PFSK-1 (cell line): Measurements from ENCODE around the gene KCNQ5.

Source experiments
- FOXP2 ChIP-seq: optimal IDR thresholded peaks from 2 replicates; pipeline ENCODE3; 2011; ENCODE audit warnings: borderline replicate concordance, control low read depth, inconsistent platforms; ENCODE audit not compliant: insufficient read depth; ENCODE audit errors: extremely low read length, extremely low read depth
- POLR2AphosphoS5 ChIP-seq: IDR thresholded peaks from 2 replicates; pipeline ENCODE4 v1.6.1; 2012; ENCODE audit warnings: low read depth, mild to moderate bottlenecking, control low read depth, low read length, moderate library complexity
- SIN3A ChIP-seq: IDR thresholded peaks from 2 replicates; pipeline ENCODE4 v1.6.1; 2012; ENCODE audit warnings: mild to moderate bottlenecking, low read length, moderate library complexity, borderline replicate concordance; ENCODE audit not compliant: insufficient read depth
- TAF1 ChIP-seq: IDR thresholded peaks from 2 replicates; pipeline ENCODE4 v1.6.1; 2012; ENCODE audit warnings: low read length, control low read depth, borderline replicate concordance; ENCODE audit not compliant: insufficient read depth
- TF ChIP-seq, protein P1 (sequence below), 2 experiments: IDR thresholded peaks; 2 replicates each; pipeline versions ENCODE4 v1.6.1 to v1.8.0; 2011 to 2012; ENCODE audit warnings: low read depth in 2 of 2, low read length in 2 of 2, control low read depth in 1 of 2, inconsistent platforms in 1 of 2, mild to moderate bottlenecking in 1 of 2, moderate library complexity in 1 of 2; ENCODE audit not compliant: insufficient read depth in 1 of 2

KCNQ5 gene

GRCh38 chr6:72820906-72821305, 199.0 kb downstream of the KCNQ5 start:
- TF ChIP-seq POLR2AphosphoS5, result no peak
- TF ChIP-seq TAF1, result no peak
- TF ChIP-seq SIN3A, result no peak
- no peak for TF ChIP-seq FOXP2
- TF ChIP-seq, protein P1, sequence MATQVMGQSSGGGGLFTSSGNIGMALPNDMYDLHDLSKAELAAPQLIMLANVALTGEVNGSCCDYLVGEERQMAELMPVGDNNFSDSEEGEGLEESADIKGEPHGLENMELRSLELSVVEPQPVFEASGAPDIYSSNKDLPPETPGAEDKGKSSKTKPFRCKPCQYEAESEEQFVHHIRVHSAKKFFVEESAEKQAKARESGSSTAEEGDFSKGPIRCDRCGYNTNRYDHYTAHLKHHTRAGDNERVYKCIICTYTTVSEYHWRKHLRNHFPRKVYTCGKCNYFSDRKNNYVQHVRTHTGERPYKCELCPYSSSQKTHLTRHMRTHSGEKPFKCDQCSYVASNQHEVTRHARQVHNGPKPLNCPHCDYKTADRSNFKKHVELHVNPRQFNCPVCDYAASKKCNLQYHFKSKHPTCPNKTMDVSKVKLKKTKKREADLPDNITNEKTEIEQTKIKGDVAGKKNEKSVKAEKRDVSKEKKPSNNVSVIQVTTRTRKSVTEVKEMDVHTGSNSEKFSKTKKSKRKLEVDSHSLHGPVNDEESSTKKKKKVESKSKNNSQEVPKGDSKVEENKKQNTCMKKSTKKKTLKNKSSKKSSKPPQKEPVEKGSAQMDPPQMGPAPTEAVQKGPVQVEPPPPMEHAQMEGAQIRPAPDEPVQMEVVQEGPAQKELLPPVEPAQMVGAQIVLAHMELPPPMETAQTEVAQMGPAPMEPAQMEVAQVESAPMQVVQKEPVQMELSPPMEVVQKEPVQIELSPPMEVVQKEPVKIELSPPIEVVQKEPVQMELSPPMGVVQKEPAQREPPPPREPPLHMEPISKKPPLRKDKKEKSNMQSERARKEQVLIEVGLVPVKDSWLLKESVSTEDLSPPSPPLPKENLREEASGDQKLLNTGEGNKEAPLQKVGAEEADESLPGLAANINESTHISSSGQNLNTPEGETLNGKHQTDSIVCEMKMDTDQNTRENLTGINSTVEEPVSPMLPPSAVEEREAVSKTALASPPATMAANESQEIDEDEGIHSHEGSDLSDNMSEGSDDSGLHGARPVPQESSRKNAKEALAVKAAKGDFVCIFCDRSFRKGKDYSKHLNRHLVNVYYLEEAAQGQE (IDR thresholded peaks at IDR 0.05; ENCODE audit: insufficient read depth in 1 of 2, low read depth in 2 of 2, low read length in 2 of 2), result no peak

- TF ChIP-seq FOXP2 (no peak), SIN3A (no peak), TAF1 (no peak), POLR2AphosphoS5 (no peak)
- TF ChIP-seq, protein P1 (IDR thresholded peaks at IDR 0.05; ENCODE audit: insufficient read depth in 1 of 2, low read depth in 2 of 2, low read length in 2 of 2), result no peak
Observed at GRCh38 chr6:72822023-72822422, 200.2 kb downstream of the KCNQ5 start.

DNA sequence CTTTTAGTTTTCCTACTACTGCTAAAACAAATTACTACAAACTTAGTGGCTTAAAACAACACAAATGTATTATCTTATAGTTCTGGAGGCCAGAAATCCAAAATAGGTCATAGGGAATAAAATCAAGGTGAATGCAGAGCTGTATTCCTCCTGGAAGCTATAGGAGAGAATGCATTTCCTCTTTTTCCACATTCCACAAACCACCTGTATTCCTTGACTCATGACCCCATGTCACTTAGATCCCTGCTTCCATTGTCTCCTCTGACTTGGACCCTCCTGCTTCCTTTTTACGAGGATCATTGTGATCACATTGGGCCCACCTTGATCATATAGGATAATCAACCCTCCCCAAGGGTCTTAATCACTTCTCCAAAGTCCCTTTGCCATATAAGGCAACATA, 200.8 kb downstream of the KCNQ5 start:
- TF ChIP-seq, protein P1 (IDR thresholded peaks at IDR 0.05; ENCODE audit: insufficient read depth in 1 of 2, low read depth in 2 of 2, low read length in 2 of 2), result no peak
- no peak for TF ChIP-seq SIN3A
- no peak for TF ChIP-seq POLR2AphosphoS5
- TF ChIP-seq FOXP2, result no peak
- TF ChIP-seq TAF1, result no peak

DNA sequence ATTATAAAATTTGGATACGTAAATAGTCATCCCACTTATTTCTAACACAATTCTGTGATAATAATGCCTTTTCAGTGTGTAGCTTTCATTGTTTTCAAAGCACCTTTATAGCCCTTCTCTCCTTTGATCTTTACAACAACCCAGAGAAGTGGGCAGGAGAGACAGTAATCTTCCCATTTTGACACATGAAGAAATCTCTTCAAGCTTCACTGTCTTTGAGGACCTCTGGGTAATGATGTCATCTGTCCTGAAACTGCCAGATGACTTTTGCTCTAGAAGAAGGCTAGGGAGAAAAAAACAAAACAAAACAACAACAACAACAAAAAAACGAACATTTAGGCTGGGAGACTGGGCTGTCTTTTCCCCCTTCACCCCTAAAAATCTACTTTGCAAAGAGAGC, 203.0 kb downstream of the KCNQ5 start:
- TF ChIP-seq, protein P1 (IDR thresholded peaks at IDR 0.05; ENCODE audit: insufficient read depth in 1 of 2, low read depth in 2 of 2, low read length in 2 of 2), result no peak
- TF ChIP-seq SIN3A (no peak), TAF1 (no peak), FOXP2 (no peak), POLR2AphosphoS5 (no peak)

DNA sequence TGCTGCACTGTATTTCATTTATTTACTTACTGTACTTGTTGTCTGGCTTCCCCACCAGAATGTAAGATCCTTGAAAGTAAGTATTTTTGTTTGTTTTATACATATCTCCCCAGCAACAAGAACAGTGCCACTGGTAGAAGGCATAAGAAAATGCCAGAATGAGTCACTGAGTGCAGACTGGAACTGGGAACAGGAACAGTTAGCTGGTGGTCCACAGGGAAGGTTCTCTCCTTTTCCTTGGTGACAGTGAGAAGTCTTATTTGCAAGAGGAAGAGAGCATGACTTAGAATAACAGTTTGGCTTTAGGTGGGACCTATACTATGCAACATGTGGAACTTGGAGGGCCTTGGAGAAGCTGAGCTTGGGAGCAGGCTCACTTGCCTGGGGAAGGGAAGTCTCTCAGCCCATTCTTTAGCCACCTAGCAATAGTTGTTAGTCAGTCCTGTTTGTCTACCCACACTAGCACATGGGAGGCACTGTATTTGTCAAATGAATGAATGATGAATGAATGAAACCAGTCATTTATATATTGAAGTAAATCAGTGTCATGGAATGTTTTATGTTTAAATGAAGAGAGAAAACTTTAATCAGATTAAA, 203.5 kb downstream of the KCNQ5 start:
- TF ChIP-seq POLR2AphosphoS5 (no peak), SIN3A (no peak), FOXP2 (no peak), TAF1 (no peak)
- TF ChIP-seq, protein P1 (IDR thresholded peaks at IDR 0.05; ENCODE audit: insufficient read depth in 1 of 2, low read depth in 2 of 2, low read length in 2 of 2), result no peak
